Liver (tissue), 3 donors: ENCODE data around the gene C14orf119.

Experiments used
- ATF3 ChIP-seq: IDR thresholded peaks from 2 replicates; pipeline ENCODE4 v1.6.1; 2016; ENCODE audit warnings: antibody characterized with exemption
- CTCF ChIP-seq: fragments of 150-350 bp; IDR thresholded peaks from 2 replicates; pipeline ENCODE4 v1.5.1; 2017; ENCODE audit warnings: improper control_type of control experiment, low read depth, low read length; ENCODE audit not compliant: missing input control
- EGR1 ChIP-seq, 2 donors: IDR thresholded peaks; 2 replicates each; pipeline ENCODE4 v1.6.1; 2016 to 2018; ENCODE audit warnings: antibody characterized with exemption in 2 of 2, low read depth in 2 of 2
- FOXA1 ChIP-seq: IDR thresholded peaks from 2 replicates; pipeline ENCODE4 v1.6.1; 2016; ENCODE audit warnings: antibody characterized with exemption
- GABPA ChIP-seq, 2 donors: IDR thresholded peaks in 1 of 2; conservative IDR thresholded peaks in 1 of 2; 2 replicates each; pipeline ENCODE4 v1.6.1; 2016; ENCODE audit warnings: antibody characterized with exemption in 2 of 2, mild to moderate bottlenecking in 1 of 2, moderate library complexity in 1 of 2
- JUND ChIP-seq, 2 donors: IDR thresholded peaks; 2 replicates each; pipeline ENCODE4 v1.6.1; 2016; ENCODE audit warnings: antibody characterized with exemption in 2 of 2
- RAD21 ChIP-seq, 2 donors: IDR thresholded peaks; 2 replicates each; pipeline ENCODE4 v1.6.1; 2016; ENCODE audit warnings: antibody characterized with exemption in 2 of 2, mild to moderate bottlenecking in 2 of 2
- REST ChIP-seq: IDR thresholded peaks from 2 replicates; pipeline ENCODE4 v1.6.1; 2016; ENCODE audit warnings: antibody characterized with exemption, mild to moderate bottlenecking
- SP1 ChIP-seq: IDR thresholded peaks from 2 replicates; pipeline ENCODE4 v1.6.1; 2018; ENCODE audit warnings: antibody characterized with exemption, mild to moderate bottlenecking
- TAF1 ChIP-seq: conservative IDR thresholded peaks from 2 replicates; pipeline ENCODE4 v1.6.1; 2016; ENCODE audit warnings: antibody characterized with exemption, mild to moderate bottlenecking
- YY1 ChIP-seq: IDR thresholded peaks from 2 replicates; pipeline ENCODE4 v1.6.1; 2016; ENCODE audit warnings: antibody characterized with exemption, mild to moderate bottlenecking
- ZBTB33 ChIP-seq: IDR thresholded peaks from 2 replicates; pipeline ENCODE4 v1.6.1; 2016; ENCODE audit warnings: antibody characterized with exemption
- donor health status: healthy.
- donor health status: healthy.

- TF ChIP-seq CTCF (no peak), RAD21 (IDR thresholded peaks at IDR 0.05) (no peak), ZBTB33 (no peak), EGR1 (IDR thresholded peaks at IDR 0.05; ENCODE audit: low read depth in 2 of 2) (no peak), ATF3 (no peak), YY1 (no peak), REST (no peak), JUND (IDR thresholded peaks at IDR 0.05) (no peak), SP1 (no peak), GABPA (IDR thresholded peaks at IDR 0.05 in 1 of 2, conservative IDR thresholded peaks at IDR 0.05 in 1 of 2) (no peak), FOXA1 (no peak), TAF1 (no peak)
Measured at GRCh38 chr14:23105348-23105824, 10.1 kb downstream of the C14orf119 start.
